HG02763 (cell line): ENCODE measurements around the gene RILPL1.
"Not testable (repeated sequence)": the region's sequence is repeated elsewhere in the genome, so short reads cannot be mapped to it uniquely, and the experiment has no call there.

Experiments
- ATAC-seq: cut with Tn5 transposase; IDR thresholded peaks from one replicate; pipeline ENCODE4 v1.9.1; 2021; ENCODE audit warnings: mild to moderate bottlenecking, moderate library complexity; ENCODE audit not compliant: unreplicated experiment

Gene RILPL1

GRCh38 chr12:123498126-123498825, 35.2 kb downstream of the RILPL1 start:
- ATAC-seq: no peak

DNA sequence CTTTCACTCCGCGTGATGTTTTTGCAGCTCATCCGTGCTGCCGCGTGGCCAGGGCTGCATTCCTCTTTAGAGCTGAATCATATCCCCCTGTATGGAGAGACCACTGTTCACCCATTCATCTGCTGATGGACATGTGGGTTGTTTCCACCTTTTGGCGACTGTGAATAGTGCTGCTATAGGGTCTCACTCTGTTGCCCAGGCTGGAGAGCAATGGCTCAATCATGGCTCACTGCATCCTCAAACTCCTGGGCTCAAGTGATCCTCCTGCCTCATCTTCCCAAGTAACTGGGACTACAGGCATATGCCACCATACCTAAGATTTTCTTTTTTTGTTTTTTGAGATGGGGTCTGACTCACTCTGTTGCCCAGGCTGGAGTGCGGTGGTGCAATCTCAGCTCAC, 36.5 kb downstream of the RILPL1 start:
- ATAC-seq: no peak

- ATAC-seq: no peak
Measured at GRCh38 chr12:123494124-123494851, 39.2 kb downstream of the RILPL1 start.

DNA sequence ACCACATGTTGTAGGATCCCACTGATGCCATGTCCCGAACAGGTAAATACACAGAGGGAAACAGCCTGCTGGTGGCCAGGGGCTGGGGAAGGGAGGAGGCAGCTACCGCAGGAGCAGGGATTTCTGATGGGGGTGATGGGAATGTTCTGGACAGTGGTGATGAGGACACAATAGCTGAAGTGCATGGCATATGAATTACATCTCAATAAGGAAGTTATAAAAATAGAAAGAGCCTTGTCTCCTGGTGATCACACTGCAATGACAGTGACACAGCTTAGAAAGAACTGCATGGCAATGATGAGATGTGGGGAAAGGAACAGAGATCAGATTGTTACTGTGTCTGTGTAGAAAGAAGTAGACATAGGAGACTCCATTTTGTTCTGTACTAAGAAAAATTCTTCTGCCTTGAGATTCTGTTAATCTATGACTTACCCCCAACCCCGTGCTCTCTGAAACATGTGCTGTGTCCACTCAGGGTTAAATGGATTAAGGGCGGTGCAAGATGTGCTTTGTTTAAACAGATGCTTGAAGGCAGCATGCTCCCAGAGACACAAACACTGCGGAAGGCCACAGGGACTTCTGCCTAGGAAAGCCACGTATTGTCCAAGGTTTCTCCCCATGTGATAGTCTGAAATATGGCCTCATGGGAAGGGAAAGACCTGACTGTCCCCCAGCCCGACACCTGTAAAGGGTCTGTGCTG, 41.0 kb downstream of the RILPL1 start:
- not testable (repeated sequence) for ATAC-seq

DNA sequence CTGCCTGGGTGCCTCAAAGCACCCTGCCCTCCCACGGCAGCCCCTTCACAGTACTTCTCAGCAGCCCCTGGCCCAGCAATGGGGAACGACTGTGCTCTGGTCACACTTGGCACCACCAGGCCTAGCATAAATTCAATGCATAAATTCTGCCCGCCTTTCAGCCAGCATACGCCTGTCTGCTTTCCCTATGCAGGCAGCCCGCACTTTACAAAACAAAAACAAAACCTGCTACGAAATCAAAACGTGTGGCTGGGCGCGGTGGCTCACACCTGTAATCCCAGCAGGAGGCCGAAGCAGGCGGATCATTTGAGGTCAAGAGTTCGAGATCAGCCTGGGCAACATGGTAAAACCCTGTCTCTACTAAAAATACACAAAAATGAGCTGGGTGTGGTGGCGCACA, 42.0 kb downstream of the RILPL1 start:
- ATAC-seq: no peak

- ATAC-seq: no peak
Measured at GRCh38 chr12:123491056-123491455, 42.5 kb downstream of the RILPL1 start.

DNA sequence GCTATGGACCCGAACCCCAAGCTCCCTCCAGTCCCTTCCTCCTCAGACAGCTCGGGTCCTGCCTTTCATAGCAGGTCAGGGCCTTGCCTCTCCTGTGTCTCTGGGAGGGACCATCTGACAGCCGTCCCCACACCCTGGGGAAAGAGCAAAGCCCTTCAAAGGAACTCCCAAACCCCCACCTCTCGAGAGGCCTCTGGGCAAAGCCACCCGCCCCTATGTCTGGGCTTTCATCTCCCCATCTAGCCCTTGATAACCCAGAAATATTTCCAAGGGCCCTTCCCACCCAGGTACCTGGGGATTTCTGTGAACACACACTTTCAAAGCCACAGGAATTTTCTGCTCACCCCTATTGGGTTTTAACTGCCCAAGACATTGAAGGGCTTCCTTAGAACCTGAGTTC, 43.4 kb downstream of the RILPL1 start:
- ATAC-seq: no peak

GRCh38 chr12:123489580-123489979, 43.9 kb downstream of the RILPL1 start:
- ATAC-seq: no peak

GRCh38 chr12:123488539-123489230, 44.8 kb downstream of the RILPL1 start:
- ATAC-seq: no peak

GRCh38 chr12:123487428-123487827, 46.1 kb downstream of the RILPL1 start:
- ATAC-seq: no peak

- no peak for ATAC-seq
Measured at GRCh38 chr12:123485756-123486155, 47.8 kb downstream of the RILPL1 start.

- no peak for ATAC-seq
Measured at GRCh38 chr12:123483602-123484248, 49.8 kb downstream of the RILPL1 start.

- ATAC-seq: no peak
Measured at GRCh38 chr12:123482876-123483275, 50.6 kb downstream of the RILPL1 start.

DNA sequence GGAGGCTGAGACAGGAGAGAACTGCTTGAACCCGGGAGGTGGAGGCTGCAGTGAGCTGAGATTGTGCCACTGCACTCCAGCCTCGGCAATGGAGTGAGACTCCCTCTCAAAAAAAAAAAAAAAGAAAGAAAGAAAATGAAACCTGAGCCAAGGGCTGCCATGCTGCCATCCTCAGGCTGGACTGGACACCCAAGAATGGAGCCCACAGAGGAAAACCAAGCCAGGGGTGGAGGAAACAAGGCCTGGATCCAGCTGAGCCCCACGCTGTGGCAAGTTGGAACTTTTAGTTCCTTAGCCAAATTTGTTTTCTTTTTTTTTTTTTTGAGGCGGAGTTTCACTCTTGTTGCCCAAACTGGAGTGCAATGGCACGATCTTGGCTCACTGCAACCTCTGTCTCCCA, 52.3 kb downstream of the RILPL1 start:
- ATAC-seq: not testable (repeated sequence)

DNA sequence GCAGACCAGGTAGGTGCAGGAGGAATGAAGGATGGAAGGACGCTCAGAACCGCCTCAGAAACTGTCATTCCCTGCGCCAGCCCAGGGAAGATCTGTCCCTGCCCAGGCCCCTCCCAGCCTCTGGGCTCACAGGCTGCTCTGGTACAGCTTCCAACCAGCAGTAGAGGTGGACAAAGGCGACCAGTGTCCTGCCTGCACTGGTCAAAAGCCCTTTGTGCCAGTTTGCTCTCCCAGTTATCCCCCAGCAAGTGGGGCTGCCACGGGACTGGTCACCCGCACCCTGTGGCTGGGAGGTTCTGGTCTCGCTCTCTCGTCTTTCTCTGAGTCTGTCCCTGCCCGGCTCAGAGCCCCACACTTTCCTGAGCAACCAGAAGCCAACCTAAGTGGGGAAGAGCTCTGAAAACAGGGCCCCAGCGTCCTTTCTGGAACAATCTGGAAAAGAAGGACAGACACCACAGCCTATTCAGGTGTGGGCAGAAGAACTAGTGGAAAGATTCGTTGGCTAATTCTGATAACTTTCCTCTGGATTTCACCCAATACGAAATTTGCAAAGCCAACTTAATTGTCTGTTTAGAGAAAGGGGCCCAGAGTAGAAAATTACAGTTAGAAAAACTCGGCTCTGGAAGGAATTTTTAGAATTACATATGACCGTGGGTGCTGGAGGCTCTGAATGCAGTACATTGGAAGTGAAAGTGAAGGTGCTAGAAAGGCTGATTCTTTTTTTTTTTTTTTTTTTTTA, 53.9 kb downstream of the RILPL1 start:
- no peak for ATAC-seq

- no peak for ATAC-seq
Measured at GRCh38 chr12:123478762-123479161, 54.8 kb downstream of the RILPL1 start.

DNA sequence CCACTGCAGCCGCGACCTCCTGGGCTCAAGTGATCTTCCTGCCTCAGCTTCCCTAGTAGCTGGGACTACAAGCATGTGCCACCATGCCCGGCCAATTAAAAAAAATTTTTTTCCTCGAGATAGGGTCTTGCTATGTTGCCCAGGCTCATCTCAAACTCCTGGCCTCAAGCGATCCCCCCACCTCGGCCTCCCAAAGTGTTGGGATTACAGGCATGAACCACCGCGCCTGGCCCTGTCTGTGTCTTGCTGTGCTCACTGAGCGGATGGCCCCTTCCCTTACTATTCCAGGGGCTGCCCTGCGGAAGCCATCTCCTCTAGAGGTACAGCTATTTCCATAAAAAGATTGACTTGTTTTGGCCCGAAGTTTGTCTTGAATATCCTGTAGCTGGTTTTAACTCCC, 55.5 kb downstream of the RILPL1 start:
- no peak for ATAC-seq

DNA sequence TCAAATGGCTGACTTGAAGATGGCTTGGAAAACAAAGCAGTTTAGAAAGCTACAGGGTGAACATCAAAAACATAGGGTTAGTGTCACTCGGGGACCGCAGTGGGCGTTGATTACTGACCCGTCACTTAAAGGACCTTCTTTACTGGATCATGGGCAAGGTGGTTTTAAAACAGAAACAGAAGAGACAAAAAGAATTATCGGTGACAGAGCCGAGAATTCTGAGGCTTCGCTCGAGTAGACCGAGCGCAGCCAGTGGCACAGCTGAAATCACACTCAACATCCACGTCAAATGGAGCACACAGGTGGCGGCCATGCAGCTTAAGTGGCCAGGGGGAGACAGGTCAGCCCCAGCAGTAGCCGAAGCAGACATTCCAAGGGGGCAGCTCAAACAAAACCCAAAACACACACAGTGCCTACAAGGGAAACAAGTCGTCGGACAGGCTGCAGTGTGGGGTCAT, 58.2 kb downstream of the RILPL1 start:
- no peak for ATAC-seq

- no peak for ATAC-seq
Measured at GRCh38 chr12:123474485-123475245, 58.9 kb downstream of the RILPL1 start.
